Testis (tissue), 2 donors: ENCODE results near the gene ARHGAP40.

Source experiments
- POLR2A ChIP-seq: fragments of 450-650 bp; IDR thresholded peaks from one replicate; pipeline ENCODE4 v1.6.1; 2017; ENCODE audit warnings: antibody characterized with exemption, mild to moderate bottlenecking, moderate library complexity
- TF ChIP-seq, protein P1 (sequence below), 3 experiments: fragments of 450-650 bp in 2 of 3; fragments of 200-600 bp in 1 of 3; sonication (generic) in 1 of 3; IDR thresholded peaks; one replicate each; pipeline ENCODE4 v1.5.1; 2016 to 2019; ENCODE audit warnings: antibody characterized with exemption in 3 of 3, mild to moderate bottlenecking in 2 of 3, moderate library complexity in 1 of 3

- TF ChIP-seq POLR2A = no peak
- TF ChIP-seq, protein P1, sequence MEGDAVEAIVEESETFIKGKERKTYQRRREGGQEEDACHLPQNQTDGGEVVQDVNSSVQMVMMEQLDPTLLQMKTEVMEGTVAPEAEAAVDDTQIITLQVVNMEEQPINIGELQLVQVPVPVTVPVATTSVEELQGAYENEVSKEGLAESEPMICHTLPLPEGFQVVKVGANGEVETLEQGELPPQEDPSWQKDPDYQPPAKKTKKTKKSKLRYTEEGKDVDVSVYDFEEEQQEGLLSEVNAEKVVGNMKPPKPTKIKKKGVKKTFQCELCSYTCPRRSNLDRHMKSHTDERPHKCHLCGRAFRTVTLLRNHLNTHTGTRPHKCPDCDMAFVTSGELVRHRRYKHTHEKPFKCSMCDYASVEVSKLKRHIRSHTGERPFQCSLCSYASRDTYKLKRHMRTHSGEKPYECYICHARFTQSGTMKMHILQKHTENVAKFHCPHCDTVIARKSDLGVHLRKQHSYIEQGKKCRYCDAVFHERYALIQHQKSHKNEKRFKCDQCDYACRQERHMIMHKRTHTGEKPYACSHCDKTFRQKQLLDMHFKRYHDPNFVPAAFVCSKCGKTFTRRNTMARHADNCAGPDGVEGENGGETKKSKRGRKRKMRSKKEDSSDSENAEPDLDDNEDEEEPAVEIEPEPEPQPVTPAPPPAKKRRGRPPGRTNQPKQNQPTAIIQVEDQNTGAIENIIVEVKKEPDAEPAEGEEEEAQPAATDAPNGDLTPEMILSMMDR (IDR thresholded peaks at IDR 0.05) = no peak
These were observed 73.1 kb downstream of the ARHGAP40 start for GRCh38 chr20:38674765-38675133.
